ENCODE results near the gene KLF4. TPM values are rescaled to one million over a fixed set of nuclear protein-coding genes. Genes with fewer than 3 reads are reported as not detected.
"Not testable (repeated sequence)": the region's sequence is repeated elsewhere in the genome, so short reads cannot be mapped to it uniquely, and the experiment has no call there.

The KLF4 gene
- polyA plus RNA-seq: 100 to 1,000 TPM in 2 of 3 donors, 10 to 100 TPM in 1; 11.6 to 168 (median 158) TPM

- WGBS, 3 donors: 0 to 1% (median 0%) methylated on average over 69 to 101 of the region's 101 CpGs
- H3K27ac ChIP-seq (ENCODE audit: low read depth, low read length): peak within 1 kb of the TSS; percentile 78
Measured at GRCh38 chr9:107489687-107490605, at the start of gene KLF4. Gene KLF4 (minus strand): TSS chr9:107489769. CDS start chr9:107489172, 597 bp downstream.

- no peak overlapping the region for H3K27ac ChIP-seq (ENCODE audit: low read depth, low read length)
- 57 to 84% (median 82%) methylated on average over 3 of the region's 3 CpGs for WGBS, 3 donors
Measured at GRCh38 chr9:107536462-107536861, 46.9 kb upstream of the KLF4 start.

GRCh38 chr9:107534510-107535078 lies 45.0 kb upstream of the KLF4 start:
- WGBS, 3 donors: 96 to 97% (median 96%) methylated on average over 14 of the region's 14 CpGs
- H3K27ac ChIP-seq (ENCODE audit: low read depth, low read length): no peak overlapping the region

- H3K27ac ChIP-seq (ENCODE audit: low read depth, low read length): no peak overlapping the region
- 72 to 93% (median 89%) methylated on average over 1 of the region's 1 CpG for WGBS, 3 donors
Measured at GRCh38 chr9:107530679-107531078, 41.1 kb upstream of the KLF4 start.

DNA sequence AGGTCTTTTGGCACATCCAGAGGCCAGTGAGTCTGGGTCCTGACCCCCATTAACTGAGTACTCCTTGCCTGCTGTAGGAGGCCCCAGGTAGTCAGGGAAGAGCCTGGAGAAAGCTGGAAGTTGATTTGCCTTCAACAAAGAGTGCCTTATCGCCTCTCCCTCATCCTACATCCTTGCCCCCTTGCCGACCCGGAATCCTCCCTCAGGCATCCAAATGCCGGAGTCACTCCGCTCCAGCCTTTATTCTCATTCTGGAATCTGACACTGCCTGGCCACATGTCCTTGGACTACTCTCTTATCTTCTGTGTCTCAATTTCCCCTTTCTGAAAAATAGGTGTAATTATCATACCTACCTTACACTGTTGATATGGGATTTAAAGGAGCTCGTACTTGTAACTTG lies 39.1 kb upstream of the KLF4 start:
- WGBS, 3 donors: 88 to 94% (median 94%) methylated on average over 6 of the region's 6 CpGs
- H3K27ac ChIP-seq (ENCODE audit: low read depth, low read length): no peak overlapping the region

- 91 to 93% (median 92%) methylated on average over 6 of the region's 6 CpGs for WGBS, 3 donors
- no peak overlapping the region for H3K27ac ChIP-seq (ENCODE audit: low read depth, low read length)
Measured at GRCh38 chr9:107523539-107523938, 34.0 kb upstream of the KLF4 start.

DNA sequence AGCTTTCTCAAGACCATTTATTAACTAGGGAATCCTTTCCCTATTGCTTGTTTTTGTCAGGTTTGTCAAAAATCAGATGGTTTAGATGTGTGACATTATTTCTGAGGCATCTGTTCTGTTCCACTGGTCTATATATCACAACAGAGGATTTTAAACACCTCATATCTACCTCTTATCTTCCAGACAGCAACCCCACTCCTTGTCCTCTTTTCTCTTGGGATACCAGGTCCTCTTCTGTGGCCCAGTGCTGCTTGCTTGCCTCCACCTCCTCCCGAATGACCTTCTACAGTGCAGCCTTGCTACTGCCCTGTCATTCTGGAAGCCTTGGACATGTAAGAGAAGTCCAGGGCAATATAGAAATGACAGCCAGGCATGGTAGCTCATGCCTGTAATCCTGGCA lies 30.6 kb upstream of the KLF4 start:
- 92 to 98% (median 95%) methylated on average over 1 of the region's 1 CpG for WGBS, 3 donors
- no peak overlapping the region for H3K27ac ChIP-seq (ENCODE audit: low read depth, low read length)

DNA sequence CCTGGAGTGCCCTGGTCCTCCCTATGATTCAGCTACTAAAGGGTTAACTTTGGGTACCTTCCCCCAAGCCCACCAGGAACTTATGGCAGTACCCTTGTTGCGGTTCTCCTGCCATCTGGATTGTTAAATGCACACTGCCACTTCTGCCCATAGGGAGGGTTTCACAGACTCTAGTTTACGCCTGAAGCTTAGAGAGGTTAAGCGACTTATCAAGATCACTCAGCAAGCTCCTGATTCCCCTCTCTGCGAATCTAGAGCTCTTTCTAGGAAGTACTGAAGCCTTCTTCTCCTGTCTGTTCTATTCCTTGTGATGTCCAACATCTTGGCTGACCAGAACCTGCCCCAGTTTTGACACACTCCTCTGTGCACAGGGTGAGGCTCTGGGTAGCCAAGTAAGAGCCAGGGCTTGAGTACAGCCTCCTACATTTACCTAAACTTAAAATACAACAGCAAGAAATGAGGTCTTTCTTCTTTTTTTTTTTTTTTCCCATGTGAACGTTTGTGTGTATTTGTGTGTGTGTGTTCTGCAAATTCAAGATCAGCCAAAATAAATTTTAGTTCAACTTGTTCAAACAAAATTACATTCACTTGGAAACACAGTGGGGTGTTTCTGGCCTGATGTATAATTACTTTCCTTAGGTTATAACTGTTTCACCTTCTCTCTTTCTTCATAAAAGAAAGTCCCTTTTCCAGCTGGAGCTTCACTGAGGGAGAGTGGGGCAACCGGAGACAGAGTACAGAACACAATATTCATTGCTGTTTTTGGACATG lies 28.7 kb upstream of the KLF4 start:
- WGBS, 3 donors: 35 to 67% (median 58%) methylated on average over 6 of the region's 6 CpGs
- no peak overlapping the region for H3K27ac ChIP-seq (ENCODE audit: low read depth, low read length)

DNA sequence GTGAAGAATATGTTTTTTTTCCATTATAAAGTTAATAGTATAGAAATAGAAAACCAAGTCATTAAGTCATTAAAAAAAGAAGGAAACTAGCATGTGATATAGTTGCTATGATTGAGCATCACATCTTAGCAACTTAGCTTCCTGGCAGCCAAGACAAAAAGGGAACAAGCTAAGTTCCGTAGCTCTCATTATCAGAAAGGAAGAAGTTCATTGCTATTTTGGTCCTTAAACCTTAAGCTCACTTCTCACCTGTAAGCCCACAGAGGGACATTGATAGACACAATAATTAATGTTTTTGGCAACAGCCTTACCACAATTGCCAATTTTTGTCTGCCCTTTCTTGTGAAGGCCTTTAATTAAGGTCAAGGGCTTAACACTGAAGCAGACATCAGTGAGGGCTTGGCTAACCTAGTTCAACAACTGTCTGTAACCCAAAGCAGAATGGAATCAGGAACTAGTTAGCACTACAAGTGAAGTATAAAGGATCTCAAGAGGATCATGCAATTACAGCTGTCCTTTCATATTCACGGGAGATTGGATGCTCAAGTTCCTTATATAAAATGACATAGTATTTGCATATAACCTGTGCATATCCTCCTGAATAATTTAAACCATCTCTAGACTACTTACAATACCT lies 24.0 kb upstream of the KLF4 start:
- WGBS, 3 donors: 65 to 75% (median 74%) methylated on average over 2 of the region's 2 CpGs
- H3K27ac ChIP-seq (ENCODE audit: low read depth, low read length): no peak overlapping the region

GRCh38 chr9:107504585-107505455 lies 15.3 kb upstream of the KLF4 start:
- WGBS, 3 donors: 59 to 86% (median 77%) methylated on average over 7 of the region's 7 CpGs
- H3K27ac ChIP-seq (ENCODE audit: low read depth, low read length): no peak overlapping the region

DNA sequence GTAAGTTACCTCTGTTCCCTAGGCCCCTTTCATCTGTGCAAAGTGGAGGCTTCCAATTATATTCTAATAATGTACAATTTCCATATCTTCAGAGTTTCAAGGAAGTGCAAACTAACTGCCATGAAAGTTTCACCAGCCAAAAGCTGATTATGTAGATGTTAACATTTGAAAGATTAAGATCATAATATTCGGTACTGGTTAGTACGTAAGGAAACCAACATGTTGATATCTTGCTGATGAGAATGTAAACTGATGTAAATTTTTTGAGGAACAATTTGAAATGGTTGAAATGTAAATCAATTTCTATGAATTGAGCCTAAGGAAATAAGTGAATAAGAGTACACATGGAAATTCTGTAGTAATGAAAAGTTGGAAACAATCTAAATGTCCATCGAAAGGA lies 12.9 kb upstream of the KLF4 start:
- WGBS, 3 donors: 92 to 100% (median 96%) methylated on average over 3 of the region's 3 CpGs
- H3K27ac ChIP-seq (ENCODE audit: low read depth, low read length): no peak overlapping the region

DNA sequence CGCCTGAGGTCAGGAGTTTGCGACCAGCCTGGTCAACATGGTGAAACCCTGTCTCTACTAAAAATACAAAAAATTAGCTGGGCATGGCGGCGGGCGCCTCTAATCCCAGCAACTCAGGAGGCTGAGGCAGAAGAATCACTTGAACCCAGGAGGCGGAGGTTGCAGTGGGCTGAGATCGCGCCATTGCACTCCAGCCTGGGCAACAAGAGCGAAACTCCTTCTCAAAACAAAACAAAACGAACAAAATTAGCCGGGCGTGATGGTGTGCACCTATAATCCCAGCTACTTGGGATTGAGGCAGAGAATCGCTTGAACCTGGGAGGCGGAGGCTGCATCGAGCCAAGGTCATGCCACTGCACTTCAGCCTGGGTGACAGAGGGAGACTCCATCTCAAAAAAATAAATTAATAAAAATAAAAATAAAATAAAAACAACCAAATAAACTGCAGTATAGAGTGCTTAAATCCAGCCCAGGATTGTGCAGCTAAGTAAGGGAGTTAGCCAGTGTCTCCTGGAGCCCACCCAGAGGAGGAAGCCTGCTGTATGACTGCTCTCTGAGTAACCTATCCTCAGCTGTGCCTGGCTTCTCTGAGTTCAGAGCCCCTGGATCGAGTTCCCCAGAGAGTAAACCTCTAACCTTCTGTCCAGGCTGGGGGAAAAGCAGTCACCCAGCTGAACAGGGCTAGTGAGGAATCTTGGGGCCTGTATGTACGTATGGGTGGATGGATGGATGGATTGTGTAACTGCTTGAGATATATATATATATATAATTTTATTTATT lies 11.0 kb upstream of the KLF4 start:
- 93 to 96% (median 95%) methylated on average over 17 of the region's 17 CpGs for WGBS, 3 donors
- H3K27ac ChIP-seq (ENCODE audit: low read depth, low read length): not testable (repeated sequence)

GRCh38 chr9:107496976-107497375 lies 7.4 kb upstream of the KLF4 start:
- 10 to 31% (median 24%) methylated on average over 2 of the region's 2 CpGs for WGBS, 3 donors
- H3K27ac ChIP-seq (ENCODE audit: low read depth, low read length): no peak overlapping the region

DNA sequence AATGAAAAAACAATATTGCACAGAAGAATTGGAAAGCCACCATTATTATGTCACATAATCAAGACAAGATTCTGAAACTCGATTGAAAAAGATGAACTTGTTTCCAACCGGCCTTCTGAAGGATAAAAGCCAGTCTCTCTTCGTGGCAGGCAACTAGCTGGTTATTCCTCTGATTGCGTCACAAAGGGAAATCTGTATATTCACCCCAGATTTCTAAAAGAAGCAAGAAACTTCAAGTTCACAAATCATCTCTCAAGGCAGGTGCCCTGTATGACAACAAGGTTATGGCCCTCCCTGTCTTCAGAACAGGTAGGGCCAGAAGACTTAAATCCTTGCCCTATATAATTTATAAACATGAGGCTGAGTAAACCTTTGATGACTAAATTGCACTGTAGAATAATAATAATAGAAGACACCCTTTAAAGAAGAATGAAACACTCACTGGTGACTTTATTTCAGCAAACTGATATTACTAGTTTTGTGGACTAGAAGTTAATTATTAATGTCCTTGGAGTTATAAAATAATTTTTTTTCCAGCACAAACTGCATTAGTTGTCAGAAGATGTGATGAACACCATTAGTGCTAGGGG lies 2.9 kb upstream of the KLF4 start:
- 35 to 58% (median 44%) methylated on average over 4 of the region's 4 CpGs for WGBS, 3 donors
- no peak overlapping the region for H3K27ac ChIP-seq (ENCODE audit: low read depth, low read length)

DNA sequence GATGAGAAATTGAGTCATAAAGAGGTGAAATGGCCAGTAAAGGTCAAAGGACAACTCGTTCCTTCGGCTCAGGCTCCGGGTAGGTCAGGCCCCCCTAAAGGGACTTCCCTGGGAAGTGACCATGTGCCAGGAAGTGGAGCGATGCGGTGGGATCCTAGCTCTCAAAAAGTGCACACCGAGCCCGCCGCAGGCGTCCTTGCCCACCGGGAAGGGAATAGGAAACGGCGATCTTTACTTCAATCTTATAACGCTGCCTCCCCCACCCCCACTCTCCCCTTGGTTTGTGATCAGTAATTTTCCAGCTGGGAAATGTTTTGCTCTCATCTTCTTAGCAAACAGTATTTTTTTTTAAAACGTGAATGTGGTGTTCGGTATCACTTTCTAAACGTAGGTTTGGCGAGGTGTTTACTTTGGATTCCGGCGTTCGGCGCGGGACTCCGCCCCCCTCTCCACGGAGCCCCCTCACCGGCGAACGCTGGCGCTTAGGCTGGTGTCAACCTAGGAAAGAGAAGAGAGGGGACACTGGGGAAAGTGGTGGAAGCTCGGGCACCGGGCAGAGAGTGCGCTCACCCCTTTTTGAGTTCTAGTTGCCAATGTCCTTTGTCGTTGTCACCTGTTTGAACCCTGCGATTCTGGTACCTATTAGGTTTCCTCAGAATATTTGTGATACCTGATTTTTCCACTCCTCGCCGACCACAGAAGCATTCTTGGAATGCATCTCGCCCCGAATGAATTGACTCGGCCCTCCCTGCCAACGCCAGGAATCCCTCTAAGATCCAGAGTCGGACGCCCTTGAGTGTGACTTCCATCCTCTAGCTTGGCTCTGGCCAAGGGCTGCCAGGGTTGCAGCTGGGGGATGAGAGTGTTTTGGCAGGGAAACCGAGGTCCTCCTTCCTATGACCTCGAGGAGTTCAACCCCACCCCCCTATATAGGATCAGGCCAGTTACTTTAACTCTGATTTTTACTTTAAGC lies 1.8 kb upstream of the KLF4 start:
- H3K27ac ChIP-seq (ENCODE audit: low read depth, low read length): no peak overlapping the region
- 12 to 23% (median 22%) methylated on average over 43 of the region's 43 CpGs for WGBS, 3 donors

GRCh38 chr9:107490606-107490970 lies 1.0 kb upstream of the KLF4 start:
- H3K27ac ChIP-seq (ENCODE audit: low read depth, low read length): not testable (repeated sequence)
- WGBS, 3 donors: 8 to 11% (median 10%) methylated on average over 23 of the region's 23 CpGs
